Retinal pigment epithelial cell (primary cell): ENCODE data around the gene SH2D3C.

Experiments
- DNase-seq: peaks from one replicate; pipeline ENCODE4 v3.0.0-alpha.2; 2010; ENCODE audit warnings: low read depth
- H3K4me3 ChIP-seq: 2 replicates; pipeline ENCODE4 v1.5.1; 2011; ENCODE audit warnings: mild to moderate bottlenecking, low read length, control low read depth, moderate library complexity
- CTCF ChIP-seq: conservative IDR thresholded peaks from 2 replicates; pipeline ENCODE4 v1.5.1; 2011; ENCODE audit warnings: low read depth, low read length, control low read depth, inconsistent platforms

The SH2D3C gene

GRCh38 chr9:127721391-127721821 is 57.1 kb downstream of the SH2D3C start:
- no peak for DNase-seq
- no peak overlapping the region for H3K4me3 ChIP-seq
- TF ChIP-seq CTCF = no peak

- no peak overlapping the region for H3K4me3 ChIP-seq
- no peak for DNase-seq
- TF ChIP-seq CTCF = no peak
These were observed 57.6 kb downstream of the SH2D3C start for GRCh38 chr9:127720865-127721227.

GRCh38 chr9:127720031-127720864 is 58.2 kb downstream of the SH2D3C start:
- TF ChIP-seq CTCF = no peak

GRCh38 chr9:127717766-127718165 is 60.7 kb downstream of the SH2D3C start:
- no peak for TF ChIP-seq CTCF
- DNase-seq = no peak
- no peak overlapping the region for H3K4me3 ChIP-seq

More at GRCh38 chr9:127720031-127720864, 58.2 kb downstream of the SH2D3C start:
- no peak overlapping the region for H3K4me3 ChIP-seq
- no peak for DNase-seq

- H3K4me3 ChIP-seq = no peak overlapping the region
- TF ChIP-seq CTCF = no peak
- DNase-seq = no peak
These were observed 62.1 kb downstream of the SH2D3C start for GRCh38 chr9:127716412-127716811.

GRCh38 chr9:127715470-127716337 is 62.8 kb downstream of the SH2D3C start, which contains the start of the genes PTRH1 and TTC16:
Gene PTRH1 (minus strand): TSS chr9:127715663. CDS start chr9:127715639, 24 bp downstream.
Gene TTC16 (plus strand): TSS chr9:127716079. CDS start chr9:127716146, 67 bp downstream.
- peak; percentile 67 for DNase-seq
- peak within 1 kb of the TSS; percentile 88 for H3K4me3 ChIP-seq
- no peak for TF ChIP-seq CTCF
